SU-DHL-6 (cell line): ENCODE results near the gene HIRIP3.

Experiments
- H2AFZ ChIP-seq: fragments of 200-600 bp; sonication (generic); 2 replicates; pipeline ENCODE4 v1.6.1; 2014; ENCODE audit warnings: low read depth, mild to moderate bottlenecking, moderate library complexity, mixed read lengths, antibody characterized with exemption, low read length; ENCODE audit not compliant: severe bottlenecking
- H3F3A ChIP-seq: fragments of 200-600 bp; shearing (Covaris generic); 2 replicates; pipeline ENCODE4 v1.6.0; 2016; ENCODE audit warnings: antibody characterized with exemption, mild to moderate bottlenecking; ENCODE audit not compliant: insufficient read depth
- H3K27ac ChIP-seq: fragments of 200-600 bp; sonication (generic); 2 replicates; pipeline ENCODE4 v1.5.1; 2016; ENCODE audit warnings: low read depth, mild to moderate bottlenecking, low read length, moderate library complexity, mixed read lengths
- H3K27me3 ChIP-seq: fragments of 200-600 bp; sonication (generic), shearing (Covaris generic); 2 replicates; pipeline ENCODE4 v1.6.0; 2014; ENCODE audit warnings: mild to moderate bottlenecking, low read length
- H3K36me3 ChIP-seq: fragments of 200-600 bp; sonication (generic); 2 replicates; pipeline ENCODE4 v1.6.1; 2014; ENCODE audit warnings: mild to moderate bottlenecking, low read length, mixed read lengths
- H3K4me2 ChIP-seq: fragments of 300-600, 200-600 bp; shearing (Covaris generic), sonication (generic); 2 replicates; pipeline ENCODE4 v1.6.0; 2014; ENCODE audit warnings: low read length, low read depth, mild to moderate bottlenecking; ENCODE audit not compliant: poor library complexity, severe bottlenecking
- H3K4me3 ChIP-seq: fragments of 200-600 bp; sonication (generic); 2 replicates; pipeline ENCODE4 v1.5.1; 2014; ENCODE audit warnings: antibody characterized with exemption, low read length, mild to moderate bottlenecking, mixed read lengths; ENCODE audit not compliant: insufficient read depth, poor library complexity, severe bottlenecking
- H3K79me2 ChIP-seq: fragments of 200-600 bp; sonication (generic); 2 replicates; pipeline ENCODE4 v1.6.1; 2014; ENCODE audit warnings: mild to moderate bottlenecking, low read length, moderate library complexity; ENCODE audit not compliant: insufficient read depth
- H3K9ac ChIP-seq: fragments of 200-600 bp; sonication (generic); 2 replicates; pipeline ENCODE4 v1.7.0; 2014; ENCODE audit warnings: mild to moderate bottlenecking, low read length
- H3K9me2 ChIP-seq: fragments of 200-600 bp; sonication (generic); replicated peaks from 2 replicates; pipeline ENCODE4 v1.6.1; 2014; ENCODE audit warnings: low read length; ENCODE audit not compliant: insufficient read depth
- H3K9me3 ChIP-seq: fragments of 200-600 bp; sonication (generic); 2 replicates; pipeline ENCODE4 v1.6.1; 2014; ENCODE audit warnings: low read length, mixed read lengths; ENCODE audit not compliant: insufficient read depth
- H4K20me1 ChIP-seq: fragments of 200-600 bp; sonication (generic); 2 replicates; pipeline ENCODE4 v1.6.1; 2014; ENCODE audit warnings: low read depth, mild to moderate bottlenecking, antibody characterized with exemption, low read length, moderate library complexity, mixed read lengths
- EZH2phosphoT487 ChIP-seq: fragments of 200-600 bp; sonication (generic), shearing (Covaris generic); conservative IDR thresholded peaks from 2 replicates; pipeline ENCODE4 v1.6.1; 2018; ENCODE audit warnings: mild to moderate bottlenecking, antibody characterized with exemption, low read length, moderate library complexity, mixed read lengths
- TF ChIP-seq, protein P1 (sequence below): fragments of 200-600 bp; sonication (generic); IDR thresholded peaks from one replicate; pipeline ENCODE4 v1.5.1; 2017; ENCODE audit warnings: antibody characterized with exemption, mild to moderate bottlenecking, low read length, moderate library complexity; ENCODE audit not compliant: insufficient read depth, poor library complexity, severe bottlenecking

HIRIP3 gene

GRCh38 chr16:29990034-29990433, 5.4 kb downstream of the HIRIP3 start:
- no peaks in the 10 kb centered on the region for H3K9me3 ChIP-seq
- TF ChIP-seq, protein P1, sequence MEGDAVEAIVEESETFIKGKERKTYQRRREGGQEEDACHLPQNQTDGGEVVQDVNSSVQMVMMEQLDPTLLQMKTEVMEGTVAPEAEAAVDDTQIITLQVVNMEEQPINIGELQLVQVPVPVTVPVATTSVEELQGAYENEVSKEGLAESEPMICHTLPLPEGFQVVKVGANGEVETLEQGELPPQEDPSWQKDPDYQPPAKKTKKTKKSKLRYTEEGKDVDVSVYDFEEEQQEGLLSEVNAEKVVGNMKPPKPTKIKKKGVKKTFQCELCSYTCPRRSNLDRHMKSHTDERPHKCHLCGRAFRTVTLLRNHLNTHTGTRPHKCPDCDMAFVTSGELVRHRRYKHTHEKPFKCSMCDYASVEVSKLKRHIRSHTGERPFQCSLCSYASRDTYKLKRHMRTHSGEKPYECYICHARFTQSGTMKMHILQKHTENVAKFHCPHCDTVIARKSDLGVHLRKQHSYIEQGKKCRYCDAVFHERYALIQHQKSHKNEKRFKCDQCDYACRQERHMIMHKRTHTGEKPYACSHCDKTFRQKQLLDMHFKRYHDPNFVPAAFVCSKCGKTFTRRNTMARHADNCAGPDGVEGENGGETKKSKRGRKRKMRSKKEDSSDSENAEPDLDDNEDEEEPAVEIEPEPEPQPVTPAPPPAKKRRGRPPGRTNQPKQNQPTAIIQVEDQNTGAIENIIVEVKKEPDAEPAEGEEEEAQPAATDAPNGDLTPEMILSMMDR = no peak
- no peak for TF ChIP-seq EZH2phosphoT487
- no peaks in the 10 kb centered on the region for H3K79me2 ChIP-seq
- H2AFZ ChIP-seq = no peak overlapping the region
- no peak overlapping the region for H3K9ac ChIP-seq
- no peaks in the 10 kb centered on the region for H3K9me2 ChIP-seq
- H3K27ac ChIP-seq = no peak overlapping the region
- H3K36me3 ChIP-seq = no peaks in the 10 kb centered on the region
- peaks cover 4% of the 10 kb centered on the region; the same call in 1 of the 2 replicates for H3F3A ChIP-seq
- H3K27me3 ChIP-seq = no peaks in the 10 kb centered on the region
- H4K20me1 ChIP-seq = no peaks in the 10 kb centered on the region
- H3K4me2 ChIP-seq = no peak overlapping the region
- no peak overlapping the region for H3K4me3 ChIP-seq

- Histone ChIP-seq H2AFZ (no peak overlapping the region), H3K27ac (no peak overlapping the region), H3K27me3 (no peaks in the 10 kb centered on the region), H4K20me1 (no peaks in the 10 kb centered on the region), H3K79me2 (no peaks in the 10 kb centered on the region), H3K36me3 (no peaks in the 10 kb centered on the region; the same call in 1 of the 2 replicates), H3F3A (no peaks in the 10 kb centered on the region), H3K9me3 (no peaks in the 10 kb centered on the region), H3K9me2 (no peaks in the 10 kb centered on the region), H3K4me3 (no peak overlapping the region), H3K9ac (no peak overlapping the region), H3K4me2 (no peak overlapping the region)
- TF ChIP-seq EZH2phosphoT487 = no peak
- TF ChIP-seq, protein P1 = no peak
Measured at GRCh38 chr16:29989111-29989858, 6.1 kb downstream of the HIRIP3 start.

- Histone ChIP-seq H3K4me3 (no peak overlapping the region), H3K9me3 (no peaks in the 10 kb centered on the region), H2AFZ (no peak overlapping the region), H3K27ac (no peak overlapping the region), H3F3A (no peaks in the 10 kb centered on the region), H3K9me2 (no peaks in the 10 kb centered on the region), H3K27me3 (no peaks in the 10 kb centered on the region), H3K4me2 (no peak overlapping the region), H3K9ac (no peak overlapping the region), H3K79me2 (no peaks in the 10 kb centered on the region), H4K20me1 (no peaks in the 10 kb centered on the region), H3K36me3 (no peaks in the 10 kb centered on the region; the same call in 1 of the 2 replicates)
- no peak for TF ChIP-seq EZH2phosphoT487
- TF ChIP-seq, protein P1 = no peak
Measured at GRCh38 chr16:29988346-29989075, 6.9 kb downstream of the HIRIP3 start.
